ENCODE data around the gene RECK. TPM values are rescaled to one million over a fixed set of nuclear protein-coding genes. Genes with fewer than 3 reads are reported as not detected.

RECK gene
- polyA plus RNA-seq, 6 donors from 2014 or later = 7.9 to 14.2 (median 11.2) TPM

- H3K4me3 Mint-ChIP-seq = peak overlapping the region in 4 of 8 donors; percentile 8 to 82 (median 50)
- H3K4me1 Mint-ChIP-seq = peaks cover 12 to 19% (median 14%) of the 10 kb centered on the region in 3 donors
- H3K27me3 Mint-ChIP-seq = no peaks in the 10 kb centered on the region
- peak overlapping the region; percentile 18 to 97 (median 96) for H3K27ac Mint-ChIP-seq
- no peak for DNase-seq
- H3K36me3 Mint-ChIP-seq = peaks cover 5 to 8% of the 10 kb centered on the region in 2 donors
- peaks cover 0 to 4% (median 1%) of the 10 kb centered on the region in 7 donors for H3K9me3 Mint-ChIP-seq
- ATAC-seq (ENCODE audit: low read depth in 2 of 2) = no peak
Measured at GRCh38 chr9:36092014-36092413, 55.3 kb downstream of the RECK start.

DNA sequence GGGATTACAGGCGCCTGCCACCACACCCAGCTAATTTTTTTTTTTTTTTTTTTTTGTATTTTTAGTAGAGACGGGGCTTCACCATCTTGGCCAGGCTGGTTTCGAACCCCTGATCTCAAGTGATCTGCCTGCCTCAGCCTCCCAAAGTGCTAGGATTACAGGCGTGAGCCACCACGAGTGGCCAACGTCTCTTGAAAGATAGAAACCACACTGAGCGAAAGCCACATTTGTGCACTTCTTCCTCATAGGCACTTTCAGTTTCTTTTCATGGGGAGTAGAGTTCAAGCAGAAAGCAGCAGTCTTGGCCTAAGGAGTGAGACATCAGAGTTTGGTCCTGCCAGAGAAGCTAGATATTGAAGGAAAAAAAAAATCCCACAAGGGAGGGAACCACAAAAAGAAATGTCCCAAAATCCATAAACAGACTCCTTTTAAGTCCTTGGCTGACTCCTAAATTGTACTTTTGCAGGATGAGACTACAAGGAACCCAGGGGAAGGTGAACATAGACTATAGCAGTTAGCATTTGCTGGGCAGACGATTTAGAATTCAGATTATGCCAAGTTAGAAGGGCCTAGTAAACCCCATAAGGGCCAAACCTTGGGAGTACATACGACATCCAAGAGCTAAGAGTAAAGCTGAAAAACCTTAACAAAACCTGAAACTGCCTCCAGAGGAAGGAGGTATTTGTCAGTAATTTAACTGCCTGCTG is 55.9 kb downstream of the RECK start:
- Mint-ChIP-seq H3K9me3 (peaks cover 0 to 1% (median 0%) of the 10 kb centered on the region in 7 donors), H3K27me3 (no peaks in the 10 kb centered on the region), H3K4me1 (peaks cover 12 to 19% (median 14%) of the 10 kb centered on the region in 3 donors), H3K4me3 (peak overlapping the region in 7 of 8 donors; percentile 17 to 82 (median 74)), H3K36me3 (peaks cover 5 to 8% of the 10 kb centered on the region in 2 donors), H3K27ac (peak overlapping the region; percentile 71 to 97 (median 96))
- ATAC-seq (ENCODE audit: low read depth in 2 of 2) (peak; percentile 100), DNase-seq (peak; percentile 46)

GRCh38 chr9:36093384-36093783 is 56.7 kb downstream of the RECK start:
- ATAC-seq (ENCODE audit: low read depth in 2 of 2) (no peak), DNase-seq (no peak)
- no peak overlapping the region for H3K4me3 Mint-ChIP-seq
- H3K27ac Mint-ChIP-seq = peak overlapping the region in 4 of 6 donors; percentile 23 to 97 (median 59)
- H3K36me3 Mint-ChIP-seq = peaks cover 5 to 8% of the 10 kb centered on the region in 2 donors
- H3K9me3 Mint-ChIP-seq = no peaks in the 10 kb centered on the region
- peaks cover 12 to 19% (median 14%) of the 10 kb centered on the region in 3 donors for H3K4me1 Mint-ChIP-seq
- H3K27me3 Mint-ChIP-seq = no peaks in the 10 kb centered on the region

GRCh38 chr9:36099718-36100117 is 63.0 kb downstream of the RECK start:
- ATAC-seq (ENCODE audit: low read depth in 2 of 2) = no peak
- Mint-ChIP-seq H3K4me1 (peaks cover 5 to 7% (median 6%) of the 10 kb centered on the region in 3 donors), H3K9me3 (no peaks in the 10 kb centered on the region), H3K27ac (no peak overlapping the region), H3K36me3 (no peaks in the 10 kb centered on the region), H3K4me3 (no peak overlapping the region), H3K27me3 (no peaks in the 10 kb centered on the region)
- no peak for DNase-seq

- no peak for ATAC-seq (ENCODE audit: low read depth in 2 of 2)
- Mint-ChIP-seq H3K27ac (peak overlapping the region in 2 of 6 donors; percentile 16 to 30), H3K4me1 (peaks cover 5 to 7% (median 6%) of the 10 kb centered on the region in 3 donors)
Measured at GRCh38 chr9:36100532-36100931, 63.8 kb downstream of the RECK start.

GRCh38 chr9:36101916-36102741 is 65.4 kb downstream of the RECK start:
- H3K27me3 Mint-ChIP-seq = no peaks in the 10 kb centered on the region
- H3K4me1 Mint-ChIP-seq = peaks cover 5 to 7% (median 6%) of the 10 kb centered on the region in 3 donors
- peak overlapping the region in 3 of 6 donors; percentile 18 to 66 (median 38) for H3K27ac Mint-ChIP-seq
- no peak overlapping the region for H3K4me3 Mint-ChIP-seq
- no peaks in the 10 kb centered on the region for H3K36me3 Mint-ChIP-seq
- DNase-seq (no peak), ATAC-seq (ENCODE audit: low read depth in 2 of 2) (no peak)
- H3K9me3 Mint-ChIP-seq = no peaks in the 10 kb centered on the region

More at GRCh38 chr9:36100532-36100931, 63.8 kb downstream of the RECK start:
- DNase-seq = no peak
- Mint-ChIP-seq H3K4me3 (no peak overlapping the region), H3K27me3 (no peaks in the 10 kb centered on the region), H3K36me3 (no peaks in the 10 kb centered on the region), H3K9me3 (no peaks in the 10 kb centered on the region)

DNA sequence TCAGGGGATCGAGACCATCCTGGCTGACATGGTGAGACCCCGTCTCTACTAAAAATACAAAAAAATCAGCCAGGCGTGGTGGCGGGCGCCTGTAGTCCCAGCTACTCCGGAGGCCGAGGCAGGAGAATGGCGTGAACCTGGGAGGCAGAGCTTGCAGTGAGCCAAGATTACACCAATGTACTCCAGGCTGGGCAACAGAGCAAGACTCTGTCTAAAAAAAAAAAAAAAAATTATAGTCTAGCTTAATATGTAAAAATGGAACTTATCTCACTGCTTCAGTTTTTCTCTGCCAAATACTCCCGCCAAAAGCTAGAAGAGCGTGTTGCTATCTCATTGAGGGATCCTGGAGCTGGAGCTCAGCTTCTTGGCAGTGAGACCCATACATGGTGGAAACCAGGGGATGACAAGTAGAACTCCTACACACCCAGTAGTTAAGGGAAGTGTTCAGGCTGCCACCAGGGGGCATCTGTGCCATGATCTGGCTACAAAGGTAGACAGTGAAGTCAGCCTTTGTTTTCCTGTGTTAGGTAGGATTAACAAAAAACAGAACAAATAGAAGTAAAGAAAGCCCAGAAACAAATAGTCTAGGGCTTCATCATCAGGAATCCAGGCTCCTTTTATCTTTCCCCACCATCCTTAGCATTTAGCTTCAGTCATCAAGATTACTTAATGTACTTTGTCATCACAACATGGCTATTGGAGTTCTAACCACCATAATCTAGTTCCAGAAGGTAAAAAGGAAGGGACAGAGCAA is 66.2 kb downstream of the RECK start:
- Mint-ChIP-seq H3K9me3 (no peaks in the 10 kb centered on the region), H3K4me3 (peak overlapping the region in 1 of 8 donors; percentile 1), H3K4me1 (peaks cover 5 to 7% (median 6%) of the 10 kb centered on the region in 3 donors), H3K36me3 (no peaks in the 10 kb centered on the region), H3K27me3 (no peaks in the 10 kb centered on the region), H3K27ac (peak overlapping the region in 2 of 6 donors; percentile 38 to 80)
- DNase-seq (peak; percentile 76), ATAC-seq (ENCODE audit: low read depth in 2 of 2) (peak; percentile 100)

DNA sequence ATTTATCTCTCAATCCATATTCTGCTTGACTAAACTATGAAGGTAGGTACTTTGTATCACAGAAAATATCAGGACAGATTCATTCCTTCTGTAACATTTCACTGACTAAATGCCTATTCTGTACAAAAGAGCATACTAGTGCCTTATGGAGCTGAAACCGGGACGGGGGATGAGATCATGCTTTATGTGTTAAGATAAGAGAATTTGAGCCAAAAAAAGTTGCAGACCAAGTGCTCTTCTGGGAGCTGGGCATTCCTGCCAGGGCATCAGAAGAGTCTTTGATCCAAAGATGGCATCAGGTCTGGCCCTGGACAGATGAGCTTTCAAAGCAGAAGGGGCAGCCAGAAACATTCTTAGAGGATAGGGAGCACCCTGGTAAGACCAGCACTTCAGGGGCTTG is 72.4 kb downstream of the RECK start:
- Mint-ChIP-seq H3K9me3 (no peaks in the 10 kb centered on the region), H3K4me3 (no peak overlapping the region), H3K27me3 (no peaks in the 10 kb centered on the region), H3K36me3 (no peaks in the 10 kb centered on the region), H3K4me1 (no peaks in the 10 kb centered on the region), H3K27ac (peak overlapping the region in 1 of 6 donors; percentile 64)
- no peak for ATAC-seq (ENCODE audit: low read depth in 2 of 2)
- DNase-seq = no peak

DNA sequence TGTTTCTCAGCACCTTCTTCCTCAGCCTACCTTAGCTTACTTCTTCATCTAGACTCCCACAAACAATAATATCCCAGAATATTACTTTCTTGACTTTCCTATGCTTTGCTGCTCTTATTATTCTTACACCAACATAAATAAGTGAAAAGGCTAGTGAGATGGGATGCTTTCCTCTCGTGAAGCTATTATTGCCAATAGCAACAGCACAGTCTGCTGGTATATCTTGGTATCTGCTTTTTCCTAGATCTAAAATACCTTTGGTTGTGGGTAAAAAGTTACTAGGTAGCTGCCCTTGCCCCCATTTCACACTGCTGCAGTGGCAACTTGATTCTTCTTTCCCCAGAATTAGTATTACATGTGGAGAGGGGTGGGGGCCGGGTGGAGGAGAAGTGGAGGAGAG is 73.7 kb downstream of the RECK start:
- ATAC-seq (ENCODE audit: low read depth in 2 of 2) (no peak), DNase-seq (no peak)
- no peak overlapping the region for H3K27ac Mint-ChIP-seq
- H3K27me3 Mint-ChIP-seq = no peaks in the 10 kb centered on the region
- H3K36me3 Mint-ChIP-seq = no peaks in the 10 kb centered on the region
- H3K4me1 Mint-ChIP-seq = no peaks in the 10 kb centered on the region
- no peaks in the 10 kb centered on the region for H3K9me3 Mint-ChIP-seq
- H3K4me3 Mint-ChIP-seq = no peak overlapping the region

DNA sequence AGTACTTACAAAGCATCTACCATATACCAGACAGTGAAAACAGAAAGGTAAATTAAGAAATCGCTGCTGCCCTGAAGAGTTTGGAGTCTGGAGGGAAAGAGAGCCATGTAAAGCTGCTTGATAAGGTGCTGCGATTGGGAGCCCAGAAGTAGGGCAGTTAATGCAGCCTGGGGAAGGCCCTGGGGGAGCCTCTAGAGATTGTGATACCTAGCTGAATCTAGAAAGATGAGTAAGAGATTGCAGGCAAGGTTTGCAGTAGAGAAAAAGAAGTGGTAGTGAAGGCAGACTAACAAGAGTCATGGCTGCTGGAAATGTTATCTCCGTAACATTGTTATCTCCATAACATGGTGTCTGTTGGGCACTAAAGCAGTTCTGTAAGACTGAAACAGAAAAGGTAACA is 75.8 kb downstream of the RECK start:
- Mint-ChIP-seq H3K36me3 (no peaks in the 10 kb centered on the region), H3K27ac (no peak overlapping the region), H3K4me3 (no peak overlapping the region), H3K9me3 (no peaks in the 10 kb centered on the region), H3K27me3 (no peaks in the 10 kb centered on the region), H3K4me1 (no peaks in the 10 kb centered on the region)
- ATAC-seq (ENCODE audit: low read depth in 2 of 2) = no peak
- DNase-seq = no peak

DNA sequence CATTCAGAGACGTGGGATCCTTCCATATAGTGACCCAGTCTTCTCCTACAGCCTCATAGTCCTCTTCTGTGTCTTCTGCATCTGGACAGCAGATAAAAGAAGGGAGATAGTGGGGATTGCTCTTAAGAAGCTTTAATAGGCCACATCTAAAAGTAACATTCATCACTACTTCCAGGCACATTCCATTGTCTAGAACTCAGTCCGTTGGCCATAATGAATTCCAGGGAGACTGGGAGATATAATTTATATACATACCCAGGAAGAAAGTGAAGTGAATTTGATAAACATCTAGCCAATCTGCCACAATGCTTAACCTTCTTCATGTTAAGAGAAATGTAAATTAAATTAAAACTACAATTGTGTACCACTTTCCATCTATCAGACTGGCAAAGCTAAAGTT is 77.3 kb downstream of the RECK start:
- ATAC-seq (ENCODE audit: low read depth in 2 of 2) (no peak), DNase-seq (no peak)
- Mint-ChIP-seq H3K4me3 (no peak overlapping the region), H3K4me1 (no peaks in the 10 kb centered on the region), H3K36me3 (no peaks in the 10 kb centered on the region), H3K27me3 (no peaks in the 10 kb centered on the region), H3K9me3 (no peaks in the 10 kb centered on the region), H3K27ac (no peak overlapping the region)

GRCh38 chr9:36116593-36116992 is 79.9 kb downstream of the RECK start:
- no peak for DNase-seq
- Mint-ChIP-seq H3K27me3 (no peaks in the 10 kb centered on the region), H3K4me1 (no peaks in the 10 kb centered on the region), H3K36me3 (peaks cover 0 to 4% of the 10 kb centered on the region in 2 donors), H3K9me3 (no peaks in the 10 kb centered on the region), H3K4me3 (no peak overlapping the region), H3K27ac (peak overlapping the region in 1 of 6 donors; percentile 76)
- ATAC-seq (ENCODE audit: low read depth in 2 of 2) = no peak

DNA sequence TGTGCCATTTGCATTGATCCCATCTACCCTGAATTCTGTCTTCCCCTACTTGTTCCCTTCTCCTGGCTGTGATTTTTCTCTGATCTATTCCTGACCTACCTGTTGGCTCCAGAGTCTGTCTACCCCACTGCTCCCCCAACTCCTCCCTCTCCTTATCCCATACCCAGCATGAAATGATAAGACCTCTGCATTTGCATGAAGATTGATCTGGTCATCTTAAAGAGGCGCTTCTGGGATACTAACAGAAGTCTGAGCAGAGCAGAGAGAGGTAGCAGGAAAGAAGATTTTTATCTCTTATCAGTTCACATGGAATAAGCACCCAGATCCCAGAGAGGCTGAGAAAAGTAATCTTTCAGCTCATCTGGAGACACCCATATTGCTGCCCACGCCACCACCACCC is 81.5 kb downstream of the RECK start:
- ATAC-seq (ENCODE audit: low read depth in 2 of 2) (no peak), DNase-seq (no peak)
- Mint-ChIP-seq H3K4me1 (no peaks in the 10 kb centered on the region), H3K9me3 (no peaks in the 10 kb centered on the region), H3K36me3 (peaks cover 6 to 8% of the 10 kb centered on the region in 2 donors), H3K27ac (no peak overlapping the region), H3K27me3 (no peaks in the 10 kb centered on the region), H3K4me3 (no peak overlapping the region)

All from naive B cell (primary cell).